Measurements from ENCODE around the gene KLRB1.
"Not testable (repeated sequence)": the region's sequence is repeated elsewhere in the genome, so short reads cannot be mapped to it uniquely, and the experiment has no call there.

KLRB1 gene

GRCh38 chr12:9619411-9620179, 11.9 kb upstream of the KLRB1 start:
- TF ChIP-seq CTCF (IDR thresholded peaks at IDR 0.05; ENCODE audit: low read length, missing control alignments), result no peak
- H3K4me3 ChIP-seq (replicated peaks; ENCODE audit: low read depth, low read length), result no peak overlapping the region
- no peak for DNase-seq (ENCODE audit: low read depth)

GRCh38 chr12:9618906-9619305, 11.2 kb upstream of the KLRB1 start:
- not testable (repeated sequence) for DNase-seq (ENCODE audit: low read depth); H3K4me3 ChIP-seq (replicated peaks; ENCODE audit: low read depth, low read length)

GRCh38 chr12:9617124-9617523, 9.4 kb upstream of the KLRB1 start:
- no peak overlapping the region for H3K4me3 ChIP-seq (replicated peaks; ENCODE audit: low read depth, low read length)
- TF ChIP-seq CTCF (IDR thresholded peaks at IDR 0.05; ENCODE audit: low read length, missing control alignments), result no peak
- no peak for DNase-seq (ENCODE audit: low read depth)

- DNase-seq (ENCODE audit: low read depth), result no peak
- no peak for TF ChIP-seq CTCF (IDR thresholded peaks at IDR 0.05; ENCODE audit: low read length, missing control alignments)
- no peak overlapping the region for H3K4me3 ChIP-seq (replicated peaks; ENCODE audit: low read depth, low read length)
These were observed 7.9 kb upstream of the KLRB1 start for GRCh38 chr12:9615420-9616136.

- not testable (repeated sequence) for H3K4me3 ChIP-seq (replicated peaks; ENCODE audit: low read depth, low read length); DNase-seq (ENCODE audit: low read depth)
These were observed 2.9 kb upstream of the KLRB1 start for GRCh38 chr12:9610606-9611005.

- TF ChIP-seq CTCF (IDR thresholded peaks at IDR 0.05; ENCODE audit: low read length, missing control alignments), result no peak
- H3K4me3 ChIP-seq (replicated peaks; ENCODE audit: low read depth, low read length), result no peak overlapping the region
- DNase-seq (ENCODE audit: low read depth), result no peak
These were observed 862 bp downstream of the KLRB1 start for GRCh38 chr12:9606736-9607372.

GRCh38 chr12:9606247-9606646, 1.5 kb downstream of the KLRB1 start:
- DNase-seq (ENCODE audit: low read depth), result no peak
- no peak for TF ChIP-seq CTCF (IDR thresholded peaks at IDR 0.05; ENCODE audit: low read length, missing control alignments)
- H3K4me3 ChIP-seq (replicated peaks; ENCODE audit: low read depth, low read length), result no peak overlapping the region

All from fibroblast of pulmonary artery (primary cell).